SH-SY5Y (cell line): ENCODE results near the gene RGS3.

ENCODE experiments used
- GATA2 ChIP-seq: IDR thresholded peaks from 2 replicates; pipeline ENCODE4 v1.6.1; 2011; ENCODE audit warnings: mild to moderate bottlenecking, low read depth, low read length
- GATA3 ChIP-seq: IDR thresholded peaks from 2 replicates; pipeline ENCODE4 v1.6.1; 2011; ENCODE audit warnings: low read depth, mild to moderate bottlenecking, low read length, moderate library complexity

DNA sequence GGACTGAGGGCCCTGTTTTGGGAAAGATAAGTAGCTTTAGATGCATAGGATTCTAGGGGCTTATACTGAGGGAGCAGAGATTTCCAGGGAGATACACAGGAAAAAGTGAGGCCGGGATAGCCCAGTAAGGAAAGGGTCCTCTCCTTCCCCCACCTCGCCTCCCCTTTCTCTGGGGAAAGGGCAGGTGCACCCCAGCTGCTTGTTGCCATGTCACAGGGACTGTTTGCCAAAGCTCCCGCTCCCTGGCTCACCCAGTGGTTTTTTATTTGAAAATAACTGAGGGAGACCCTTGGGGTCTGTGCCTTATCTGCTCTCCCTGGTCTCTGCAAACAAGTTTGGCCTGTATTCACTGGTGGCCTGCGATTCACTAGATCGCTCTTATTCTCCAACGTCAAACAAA is 51.2 kb downstream of the RGS3 start:
- TF ChIP-seq GATA3 (no peak), GATA2 (no peak)
